GM12878 (cell line): Measurements from ENCODE around the gene METRN. TPM values are rescaled to one million over a fixed set of nuclear protein-coding genes. Genes with fewer than 3 reads are reported as not detected.

ENCODE experiments used
- ASH2L ChIP-seq: fragments of 300-600, 200-600 bp; sonication (generic); IDR thresholded peaks from 2 replicates; pipeline ENCODE4 v1.6.1; 2017; ENCODE audit warnings: low read depth, mild to moderate bottlenecking, borderline replicate concordance
- CBX5 ChIP-seq: sonication (generic); IDR thresholded peaks from 2 replicates; pipeline ENCODE4 v1.6.1; 2016; ENCODE audit warnings: low read depth, moderate library complexity, mild to moderate bottlenecking, inconsistent platforms
- CHD1 ChIP-seq: IDR thresholded peaks from 2 replicates; pipeline ENCODE4 v1.6.1; 2012; ENCODE audit warnings: low read depth, low read length, improper control_type of control experiment
- CHD2 ChIP-seq: IDR thresholded peaks from 2 replicates; pipeline ENCODE4 v1.6.1; 2011; ENCODE audit warnings: low read depth, low read length, improper control_type of control experiment, borderline replicate concordance
- ETV6 ChIP-seq, 2 experiments: fragments of 450-650 bp in 1 of 2; IDR thresholded peaks in 1 of 2; conservative IDR thresholded peaks in 1 of 2; 2 replicates each; pipeline ENCODE4 v1.6.1; 2014; ENCODE audit warnings: antibody characterized with exemption in 1 of 2, borderline replicate concordance in 1 of 2, low read depth in 1 of 2, mild to moderate bottlenecking in 1 of 2, moderate library complexity in 1 of 2
- FOXK2 ChIP-seq: fragments of 450-650 bp; IDR thresholded peaks from 2 replicates; pipeline ENCODE4 v1.6.1; 2017; ENCODE audit warnings: mild to moderate bottlenecking, moderate library complexity
- GATAD2B ChIP-seq: fragments of 450-650 bp; conservative IDR thresholded peaks from 2 replicates; pipeline ENCODE4 v1.6.1; 2017; ENCODE audit warnings: low read depth, mild to moderate bottlenecking, moderate library complexity
- NBN ChIP-seq: fragments of 450-650 bp; IDR thresholded peaks from 2 replicates; pipeline ENCODE4 v1.6.1; 2016
- NR2C2 ChIP-seq: IDR thresholded peaks from 2 replicates; pipeline ENCODE4 v1.6.1; 2011; ENCODE audit warnings: borderline replicate concordance, low read depth; ENCODE audit not compliant: control insufficient read depth, insufficient read length
- POLR2AphosphoS5 ChIP-seq: IDR thresholded peaks from 2 replicates; pipeline ENCODE4 v1.6.1; 2011; ENCODE audit warnings: mild to moderate bottlenecking, low read length, inconsistent platforms
- RAD51 ChIP-seq: fragments of 450-650 bp; IDR thresholded peaks from 2 replicates; pipeline ENCODE4 v1.6.1; 2016; ENCODE audit warnings: moderate library complexity, mild to moderate bottlenecking, inconsistent platforms
- RFX5 ChIP-seq: IDR thresholded peaks from 2 replicates; pipeline ENCODE4 v1.6.1; 2011; ENCODE audit warnings: low read depth, low read length, improper control_type of control experiment
- SMAD1 ChIP-seq: fragments of 450-650 bp; IDR thresholded peaks from 2 replicates; pipeline ENCODE4 v1.6.1; 2018; ENCODE audit warnings: mild to moderate bottlenecking, low read depth; ENCODE audit not compliant: partially characterized antibody
- STAT1 ChIP-seq: fragments of 450-650 bp; conservative IDR thresholded peaks from 2 replicates; pipeline ENCODE4 v1.6.1; 2014; ENCODE audit warnings: antibody characterized with exemption, mild to moderate bottlenecking
- YY1 ChIP-seq: IDR thresholded peaks from 2 replicates; pipeline ENCODE4 v1.6.1; 2011; ENCODE audit warnings: low read depth, mild to moderate bottlenecking, low read length
- ZNF274 ChIP-seq: IDR thresholded peaks from one replicate; pipeline ENCODE4 v1.8.0; 2011; ENCODE audit not compliant: insufficient read length, insufficient read depth
- polyA plus RNA-seq, 11 experiments: library from polyadenylated mRNA; depleted of rRNA in 4 of 11; unstranded in 6 of 11; stranded (reverse) in 5 of 11; fragments of >200 nt; fragmentation: Nextera tagmentation in 4 of 11; fragmentation: Illumina TruSeq in 1 of 11; extraction: Ambion mirVana in 4 of 11; extraction: Trizol in 1 of 11; gene quantifications; 1 replicate in 1 of 11; 2 replicates in 10 of 11; pipeline versions ENCODE4 v1.2.1 to v1.2.3, GENCODE V29; 2011 to 2016; ENCODE audit warnings: inconsistent platforms in 2 of 11, missing spikeins in 2 of 11, low read depth in 1 of 11
- total RNA-seq, 4 experiments: library from RNA; depleted of rRNA in 3 of 4; stranded (reverse); fragments of >200 nt in 3 of 4; fragmentation: Illumina TruSeq in 1 of 4; extraction: Trizol in 1 of 4; gene quantifications; 2 replicates each; pipeline versions ENCODE4 v1.2.1 to v1.2.3, GENCODE V29; 2013 to 2021
- TF ChIP-seq, protein P1 (sequence below): fragments of 450-650 bp; IDR thresholded peaks from 2 replicates; pipeline ENCODE4 v1.6.1; 2016; ENCODE audit warnings: mild to moderate bottlenecking
- TF ChIP-seq, protein P2 (sequence below): IDR thresholded peaks from 2 replicates; pipeline ENCODE4 v1.6.1; 2012; ENCODE audit warnings: mild to moderate bottlenecking, low read depth, low read length
- TF ChIP-seq, protein P3 (sequence below): fragments of 450-650 bp; conservative IDR thresholded peaks from 2 replicates; pipeline ENCODE4 v1.6.1; 2017; ENCODE audit warnings: mild to moderate bottlenecking, moderate library complexity

Gene METRN
- total and polyA plus RNA-seq, 10 of the 15 experiments (the other 5 are each of a cell fraction or from before 2014, with no cell fraction given), result 0.11 to 12.8 (median 1.1) TPM; not detected in 1

DNA sequence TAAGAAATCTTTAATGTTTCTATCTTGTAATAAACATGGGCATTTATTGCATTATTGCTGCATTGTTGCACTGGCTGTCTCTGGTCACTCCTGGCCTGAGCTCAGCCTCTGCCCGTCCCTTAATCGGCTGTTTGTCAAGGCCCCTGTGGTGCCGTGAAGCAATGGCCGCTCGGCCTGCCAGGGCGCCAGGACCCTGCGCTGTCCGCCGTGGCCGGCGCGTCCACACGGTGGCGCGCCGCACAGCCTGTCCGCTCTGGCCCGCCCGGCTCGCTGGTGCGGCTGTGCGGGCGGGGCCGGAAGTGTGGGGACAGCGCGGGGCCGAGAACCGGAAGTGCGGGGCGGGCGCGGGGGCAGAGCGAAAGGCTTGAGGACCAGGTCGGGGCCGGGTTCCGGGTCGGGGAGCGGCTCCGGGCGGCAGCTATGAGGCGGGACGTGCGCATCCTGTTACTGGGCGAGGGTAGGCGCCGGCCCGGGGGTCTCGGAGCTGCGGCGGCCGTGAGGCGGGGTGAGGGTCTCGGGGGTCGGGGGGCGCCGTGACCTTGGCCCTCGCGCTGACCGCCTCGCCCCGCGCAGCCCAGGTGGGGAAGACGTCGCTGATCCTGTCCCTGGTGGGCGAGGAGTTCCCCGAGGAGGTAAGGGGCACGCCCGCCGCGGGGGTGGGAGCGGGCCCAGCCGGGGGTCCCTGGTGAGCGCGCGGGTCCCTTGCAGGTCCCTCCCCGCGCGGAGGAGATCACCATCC, 47.0 kb upstream of the METRN start, which contains the start of gene RHOT2 (continued):
- TF ChIP-seq NR2C2 (no peak), ZNF274 (no peak), POLR2AphosphoS5 (peak; percentile 79; the same call in 1 of the 2 replicates), CHD2 (peak; percentile 58; the same call in 1 of the 2 replicates), NBN (no peak), RFX5 (no peak), FOXK2 (no peak), CBX5 (no peak), STAT1 (peak; percentile 87; the same call in 1 of the 2 replicates), RAD51 (no peak), ASH2L (no peak), SMAD1 (no peak), CHD1 (no peak), ETV6 (conservative IDR thresholded peaks at IDR 0.05 in 1 of 2, IDR thresholded peaks at IDR 0.05 in 1 of 2; ENCODE audit: borderline replicate concordance in 1 of 2, low read depth in 1 of 2) (no peak), GATAD2B (peak; percentile 78; the same call in 1 of the 2 replicates), YY1 (peak; percentile 97)
- TF ChIP-seq, protein P1, sequence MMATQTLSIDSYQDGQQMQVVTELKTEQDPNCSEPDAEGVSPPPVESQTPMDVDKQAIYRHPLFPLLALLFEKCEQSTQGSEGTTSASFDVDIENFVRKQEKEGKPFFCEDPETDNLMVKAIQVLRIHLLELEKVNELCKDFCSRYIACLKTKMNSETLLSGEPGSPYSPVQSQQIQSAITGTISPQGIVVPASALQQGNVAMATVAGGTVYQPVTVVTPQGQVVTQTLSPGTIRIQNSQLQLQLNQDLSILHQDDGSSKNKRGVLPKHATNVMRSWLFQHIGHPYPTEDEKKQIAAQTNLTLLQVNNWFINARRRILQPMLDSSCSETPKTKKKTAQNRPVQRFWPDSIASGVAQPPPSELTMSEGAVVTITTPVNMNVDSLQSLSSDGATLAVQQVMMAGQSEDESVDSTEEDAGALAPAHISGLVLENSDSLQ, result no peak
- TF ChIP-seq, protein P2, sequence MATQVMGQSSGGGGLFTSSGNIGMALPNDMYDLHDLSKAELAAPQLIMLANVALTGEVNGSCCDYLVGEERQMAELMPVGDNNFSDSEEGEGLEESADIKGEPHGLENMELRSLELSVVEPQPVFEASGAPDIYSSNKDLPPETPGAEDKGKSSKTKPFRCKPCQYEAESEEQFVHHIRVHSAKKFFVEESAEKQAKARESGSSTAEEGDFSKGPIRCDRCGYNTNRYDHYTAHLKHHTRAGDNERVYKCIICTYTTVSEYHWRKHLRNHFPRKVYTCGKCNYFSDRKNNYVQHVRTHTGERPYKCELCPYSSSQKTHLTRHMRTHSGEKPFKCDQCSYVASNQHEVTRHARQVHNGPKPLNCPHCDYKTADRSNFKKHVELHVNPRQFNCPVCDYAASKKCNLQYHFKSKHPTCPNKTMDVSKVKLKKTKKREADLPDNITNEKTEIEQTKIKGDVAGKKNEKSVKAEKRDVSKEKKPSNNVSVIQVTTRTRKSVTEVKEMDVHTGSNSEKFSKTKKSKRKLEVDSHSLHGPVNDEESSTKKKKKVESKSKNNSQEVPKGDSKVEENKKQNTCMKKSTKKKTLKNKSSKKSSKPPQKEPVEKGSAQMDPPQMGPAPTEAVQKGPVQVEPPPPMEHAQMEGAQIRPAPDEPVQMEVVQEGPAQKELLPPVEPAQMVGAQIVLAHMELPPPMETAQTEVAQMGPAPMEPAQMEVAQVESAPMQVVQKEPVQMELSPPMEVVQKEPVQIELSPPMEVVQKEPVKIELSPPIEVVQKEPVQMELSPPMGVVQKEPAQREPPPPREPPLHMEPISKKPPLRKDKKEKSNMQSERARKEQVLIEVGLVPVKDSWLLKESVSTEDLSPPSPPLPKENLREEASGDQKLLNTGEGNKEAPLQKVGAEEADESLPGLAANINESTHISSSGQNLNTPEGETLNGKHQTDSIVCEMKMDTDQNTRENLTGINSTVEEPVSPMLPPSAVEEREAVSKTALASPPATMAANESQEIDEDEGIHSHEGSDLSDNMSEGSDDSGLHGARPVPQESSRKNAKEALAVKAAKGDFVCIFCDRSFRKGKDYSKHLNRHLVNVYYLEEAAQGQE, result no peak
- TF ChIP-seq, protein P3, sequence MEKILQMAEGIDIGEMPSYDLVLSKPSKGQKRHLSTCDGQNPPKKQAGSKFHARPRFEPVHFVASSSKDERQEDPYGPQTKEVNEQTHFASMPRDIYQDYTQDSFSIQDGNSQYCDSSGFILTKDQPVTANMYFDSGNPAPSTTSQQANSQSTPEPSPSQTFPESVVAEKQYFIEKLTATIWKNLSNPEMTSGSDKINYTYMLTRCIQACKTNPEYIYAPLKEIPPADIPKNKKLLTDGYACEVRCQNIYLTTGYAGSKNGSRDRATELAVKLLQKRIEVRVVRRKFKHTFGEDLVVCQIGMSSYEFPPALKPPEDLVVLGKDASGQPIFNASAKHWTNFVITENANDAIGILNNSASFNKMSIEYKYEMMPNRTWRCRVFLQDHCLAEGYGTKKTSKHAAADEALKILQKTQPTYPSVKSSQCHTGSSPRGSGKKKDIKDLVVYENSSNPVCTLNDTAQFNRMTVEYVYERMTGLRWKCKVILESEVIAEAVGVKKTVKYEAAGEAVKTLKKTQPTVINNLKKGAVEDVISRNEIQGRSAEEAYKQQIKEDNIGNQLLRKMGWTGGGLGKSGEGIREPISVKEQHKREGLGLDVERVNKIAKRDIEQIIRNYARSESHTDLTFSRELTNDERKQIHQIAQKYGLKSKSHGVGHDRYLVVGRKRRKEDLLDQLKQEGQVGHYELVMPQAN, result peak; percentile 76
